HG03558 (cell line): ENCODE data around the gene ZDHHC13.
A peak's percentile ranks its signal among the peaks of the same experiment; 100 is the strongest.

Experiments
- ATAC-seq: cut with Tn5 transposase; IDR thresholded peaks from one replicate; pipeline ENCODE4 v1.9.1; 2021; ENCODE audit warnings: moderate number of reproducible peaks; ENCODE audit not compliant: unreplicated experiment; ENCODE audit errors: extremely low read depth

Gene ZDHHC13, protein sequence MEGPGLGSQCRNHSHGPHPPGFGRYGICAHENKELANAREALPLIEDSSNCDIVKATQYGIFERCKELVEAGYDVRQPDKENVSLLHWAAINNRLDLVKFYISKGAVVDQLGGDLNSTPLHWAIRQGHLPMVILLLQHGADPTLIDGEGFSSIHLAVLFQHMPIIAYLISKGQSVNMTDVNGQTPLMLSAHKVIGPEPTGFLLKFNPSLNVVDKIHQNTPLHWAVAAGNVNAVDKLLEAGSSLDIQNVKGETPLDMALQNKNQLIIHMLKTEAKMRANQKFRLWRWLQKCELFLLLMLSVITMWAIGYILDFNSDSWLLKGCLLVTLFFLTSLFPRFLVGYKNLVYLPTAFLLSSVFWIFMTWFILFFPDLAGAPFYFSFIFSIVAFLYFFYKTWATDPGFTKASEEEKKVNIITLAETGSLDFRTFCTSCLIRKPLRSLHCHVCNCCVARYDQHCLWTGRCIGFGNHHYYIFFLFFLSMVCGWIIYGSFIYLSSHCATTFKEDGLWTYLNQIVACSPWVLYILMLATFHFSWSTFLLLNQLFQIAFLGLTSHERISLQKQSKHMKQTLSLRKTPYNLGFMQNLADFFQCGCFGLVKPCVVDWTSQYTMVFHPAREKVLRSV

GRCh38 chr11:19116971-19117759 is at the start of gene ZDHHC13:
TSS of gene ZDHHC13 (plus strand) at chr11:19117168. CDS start at chr11:19117250, 82 bp downstream.
- ATAC-seq: peak; percentile 98

DNA sequence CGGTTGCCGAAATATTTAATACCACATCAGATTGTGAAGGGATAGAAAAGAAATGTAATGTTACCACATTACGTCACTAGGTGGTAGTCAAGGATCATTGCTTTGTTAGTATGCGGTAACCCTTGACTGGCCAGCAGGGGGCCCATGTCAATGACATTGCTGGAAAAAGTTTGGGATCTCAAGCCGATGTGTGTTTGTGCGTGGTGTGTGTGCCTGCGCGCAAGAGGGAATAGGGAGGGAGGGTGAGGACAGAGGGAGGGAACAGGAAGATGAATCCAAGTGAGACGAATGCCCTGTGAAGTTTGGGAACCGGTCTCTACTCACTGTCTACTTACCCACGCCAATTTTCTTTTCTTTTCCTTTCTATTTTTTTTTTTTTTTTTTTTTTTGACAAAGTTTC is 45.7 kb upstream of the ZDHHC13 start:
- ATAC-seq: peak; percentile 89

DNA sequence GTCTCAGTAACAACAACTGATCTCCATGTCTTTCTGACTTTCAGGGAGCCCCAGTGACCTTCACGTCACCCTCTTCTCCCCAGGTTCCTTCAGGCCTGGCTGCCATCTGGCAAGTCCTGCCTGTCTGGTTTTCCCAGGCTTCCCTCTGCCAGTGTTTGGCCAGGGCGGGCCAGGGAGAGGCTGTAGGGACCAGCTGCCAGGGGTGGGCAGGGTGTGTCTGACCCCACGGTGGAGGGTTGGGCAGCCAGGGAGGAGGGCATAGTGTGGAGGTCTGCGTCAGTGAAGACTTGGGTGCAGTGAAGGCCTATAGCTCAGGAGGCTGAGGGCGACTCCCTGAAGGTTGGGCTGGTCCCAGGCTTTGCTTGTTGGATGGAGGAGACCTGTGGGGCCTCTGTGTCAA is 44.5 kb upstream of the ZDHHC13 start:
- no peak for ATAC-seq

DNA sequence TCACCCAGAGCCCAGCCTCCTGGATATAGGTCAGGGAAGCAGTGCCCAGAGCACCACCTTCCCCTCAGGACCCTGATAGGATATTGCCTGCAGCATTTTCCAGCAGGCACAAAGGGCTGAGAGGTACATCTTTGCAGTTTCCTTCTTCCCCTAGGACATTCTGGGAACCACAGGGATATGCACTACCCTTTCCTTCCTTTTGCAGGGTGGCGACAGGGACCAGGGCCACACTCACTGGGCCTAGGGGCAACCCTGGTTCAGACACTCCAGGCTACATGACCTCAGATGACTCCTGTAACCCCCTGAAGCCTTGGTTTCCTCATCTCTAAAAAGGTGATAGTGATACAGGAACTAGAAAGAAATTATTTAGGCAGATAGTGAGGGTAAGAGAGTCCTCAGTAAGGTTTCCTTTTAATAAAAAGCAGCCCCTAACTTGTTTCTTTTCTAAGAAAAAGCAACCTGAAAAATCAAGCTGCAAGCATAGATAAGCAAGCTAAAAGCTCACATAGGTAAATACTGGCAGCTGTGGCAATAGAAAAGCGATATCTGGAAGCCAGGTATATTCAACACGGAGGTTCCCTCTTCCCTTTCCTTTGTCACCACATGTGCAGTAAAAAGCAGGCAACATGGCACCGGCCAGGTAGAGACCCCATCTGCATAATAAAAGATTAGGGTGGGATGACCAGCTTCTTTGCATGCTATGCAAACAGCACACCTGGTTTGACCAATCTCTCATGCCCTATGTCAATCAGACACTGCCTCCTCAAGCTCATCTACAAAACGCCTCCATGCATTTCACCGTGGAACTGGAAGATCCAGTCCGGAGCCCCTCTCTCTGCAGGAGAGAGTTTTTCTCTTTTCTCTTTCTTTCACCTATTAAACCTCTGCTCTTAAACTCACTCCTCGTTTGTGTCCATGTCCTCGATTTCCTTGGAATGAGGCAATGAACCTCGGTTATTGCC is 43.2 kb upstream of the ZDHHC13 start:
- no peak for ATAC-seq

DNA sequence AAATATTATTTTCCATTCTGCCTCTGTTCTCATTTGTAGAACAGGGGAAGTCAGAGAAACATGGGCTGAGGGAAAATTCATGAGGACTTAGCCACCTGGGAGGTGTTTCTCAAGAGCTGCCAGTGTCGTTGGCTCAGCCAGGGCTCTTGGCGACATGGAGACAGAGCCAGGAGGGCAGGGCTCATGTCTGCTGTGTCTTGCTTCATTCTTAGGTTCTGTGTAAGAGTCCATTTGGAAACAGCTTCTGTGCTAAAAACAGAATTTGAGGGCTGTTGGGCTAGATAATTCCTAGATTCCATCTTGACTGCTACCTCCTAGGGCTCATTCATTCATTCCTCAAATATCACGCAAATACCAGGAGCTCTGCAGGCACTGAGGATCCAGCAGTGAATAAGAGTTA is 41.3 kb upstream of the ZDHHC13 start:
- no peak for ATAC-seq

- no peak for ATAC-seq
These were observed 40.0 kb upstream of the ZDHHC13 start for GRCh38 chr11:19076744-19077589.

GRCh38 chr11:19077965-19078364 is 39.0 kb upstream of the ZDHHC13 start:
- no peak for ATAC-seq

DNA sequence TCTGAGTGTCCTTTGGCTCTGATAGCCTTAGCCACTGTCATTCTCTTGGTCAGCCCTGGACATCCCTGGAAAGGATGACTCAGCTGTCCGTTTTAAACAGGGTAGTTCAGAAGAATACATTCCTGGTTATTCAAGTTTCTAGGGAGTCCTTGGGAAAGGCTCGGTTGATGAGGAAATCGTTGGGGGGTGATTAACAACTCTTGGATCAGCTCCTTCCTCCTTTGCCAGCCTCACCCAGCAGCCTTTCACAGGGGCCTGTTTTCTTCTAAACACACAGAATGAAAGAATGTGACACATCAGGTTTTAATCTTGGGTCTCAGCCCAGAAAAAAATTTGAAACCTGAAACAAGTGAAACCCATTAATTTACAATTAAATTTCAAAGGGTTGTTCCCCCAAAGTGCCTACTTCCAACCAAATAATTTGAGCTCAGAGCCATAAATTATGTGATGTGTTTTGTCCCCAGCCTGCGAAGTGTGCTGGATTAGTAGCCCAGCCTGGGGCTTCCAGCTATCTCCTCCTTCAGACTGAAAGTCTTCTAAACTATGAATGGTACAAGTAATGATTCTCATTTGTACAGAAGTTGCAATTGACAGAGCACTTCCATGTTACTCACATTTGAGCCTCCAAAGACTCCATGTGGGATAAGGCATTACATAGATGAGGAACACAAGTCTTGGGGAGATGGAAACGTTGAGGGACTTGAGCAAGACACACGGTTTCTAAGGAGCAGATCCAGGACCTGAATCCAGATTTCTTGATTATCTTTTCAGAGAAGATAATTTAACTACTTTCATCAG is 37.1 kb upstream of the ZDHHC13 start:
- no peak for ATAC-seq

DNA sequence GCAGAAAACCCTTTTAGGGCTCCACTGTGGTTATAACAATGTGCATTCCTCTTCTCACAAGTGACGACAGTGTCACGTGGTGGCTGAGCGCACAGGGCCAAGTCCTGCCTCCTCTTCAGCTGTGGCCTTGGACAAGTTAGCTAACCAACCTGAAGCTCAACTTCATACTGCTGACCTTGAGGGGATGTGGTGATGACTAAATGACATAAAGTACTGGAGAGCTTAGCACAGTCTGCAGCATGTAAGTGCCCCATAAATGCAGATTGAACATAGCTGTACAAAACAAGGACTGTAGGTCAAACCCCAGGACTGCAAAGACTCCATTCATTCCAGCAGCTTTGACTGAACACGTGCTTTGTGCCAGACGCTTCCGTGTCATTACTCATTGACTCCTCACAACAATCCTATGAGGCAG is 36.4 kb upstream of the ZDHHC13 start:
- no peak for ATAC-seq

DNA sequence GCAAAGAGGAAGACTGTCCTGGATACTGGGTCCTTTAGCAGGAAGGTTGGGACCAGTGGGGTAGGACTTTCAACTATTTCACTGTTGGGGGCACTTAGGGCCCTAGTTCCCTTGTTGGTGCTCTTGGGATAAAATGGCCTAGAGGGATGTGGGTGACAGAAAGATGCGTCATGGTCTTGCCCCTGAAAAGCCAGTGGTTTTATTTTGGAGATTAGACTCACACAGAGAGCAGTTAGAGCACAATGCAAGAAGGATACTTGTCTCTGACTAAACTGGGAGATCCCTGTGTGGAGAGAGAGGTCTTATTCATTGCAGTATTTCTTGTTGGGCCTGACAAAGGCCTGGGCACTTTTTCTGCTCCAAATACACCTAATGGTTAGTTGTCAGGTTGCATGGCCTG is 33.8 kb upstream of the ZDHHC13 start:
- ATAC-seq: no peak

- ATAC-seq: no peak
These were observed 32.2 kb upstream of the ZDHHC13 start for GRCh38 chr11:19084661-19085315.

- ATAC-seq: no peak
These were observed 29.3 kb upstream of the ZDHHC13 start for GRCh38 chr11:19087658-19088057.

- ATAC-seq: no peak
These were observed 28.2 kb upstream of the ZDHHC13 start for GRCh38 chr11:19088791-19089190.

- no peak for ATAC-seq
These were observed 27.5 kb upstream of the ZDHHC13 start for GRCh38 chr11:19089421-19089820.

DNA sequence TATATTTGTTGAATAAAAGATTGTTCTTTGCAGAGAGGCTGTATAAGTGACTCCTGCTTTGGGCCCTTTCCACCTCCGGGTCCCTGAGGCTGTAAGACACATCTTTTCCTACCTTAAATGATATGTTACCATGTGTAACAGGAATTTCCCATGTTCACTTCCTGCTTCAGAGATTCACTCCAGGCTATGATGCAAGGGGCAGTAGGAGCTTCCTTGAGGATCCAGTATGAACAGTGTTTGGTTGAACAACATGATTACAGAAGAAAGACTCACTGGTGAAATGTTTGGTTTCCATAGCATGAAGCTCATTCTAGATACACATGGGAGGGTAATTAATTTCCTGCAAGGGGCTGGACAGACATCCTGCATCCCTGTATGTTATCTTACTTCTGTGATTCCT is 25.6 kb upstream of the ZDHHC13 start:
- ATAC-seq: no peak

GRCh38 chr11:19092342-19092741 is 24.6 kb upstream of the ZDHHC13 start:
- no peak for ATAC-seq

GRCh38 chr11:19092850-19093249 is 24.1 kb upstream of the ZDHHC13 start:
- ATAC-seq: no peak

DNA sequence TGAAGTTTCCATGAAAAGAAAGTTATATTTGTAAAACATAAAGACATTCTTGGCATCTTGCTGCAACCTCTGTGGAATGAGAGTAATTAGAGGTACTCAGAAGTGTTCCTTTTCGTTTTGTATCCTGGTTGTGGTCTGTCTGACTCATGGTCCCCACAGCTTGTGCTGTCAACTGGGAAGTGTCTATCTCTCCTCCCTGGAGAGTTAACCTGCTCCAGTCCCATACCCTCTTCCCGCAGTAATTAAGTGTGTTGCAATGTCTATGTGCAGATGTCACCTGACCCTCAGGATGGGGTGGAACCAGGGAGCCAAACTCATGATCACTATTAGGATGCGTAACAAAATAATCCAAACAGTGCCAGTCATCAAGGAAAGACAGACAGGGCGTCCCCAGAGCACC is 23.0 kb upstream of the ZDHHC13 start:
- no peak for ATAC-seq
